ENCODE data around the gene TNRC6C.

DNA sequence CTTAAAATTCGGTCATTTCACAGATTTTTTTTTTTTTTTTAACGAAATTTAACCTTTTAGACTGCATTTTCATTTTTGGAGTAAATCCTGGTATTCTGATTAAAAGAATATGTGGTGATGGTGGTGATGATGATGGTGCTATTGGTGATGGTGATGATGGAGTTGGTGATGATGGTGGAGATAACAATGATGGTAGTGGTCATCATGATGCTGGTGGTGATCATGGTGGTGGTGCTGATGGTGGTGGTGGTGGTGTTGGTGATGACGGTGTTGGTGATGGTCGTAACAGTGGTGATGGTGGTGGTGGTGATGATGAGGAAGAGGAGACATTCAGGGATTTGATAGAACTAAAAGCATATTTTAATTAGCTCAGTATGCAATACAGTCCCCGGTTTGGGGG is 84.0 kb downstream of the TNRC6C start:
- peak; percentile 28; the same call in 1 of the 2 replicates for TF ChIP-seq GATA3 (IDR thresholded peaks at IDR 0.05; ENCODE audit: low read depth, low read length)
- peak; percentile 47 for TF ChIP-seq GATA2 (IDR thresholded peaks at IDR 0.05; ENCODE audit: low read depth, low read length)

Measured in SH-SY5Y (cell line).